ENCODE data around the gene INHBC.
"Not testable (repeated sequence)": the region's sequence is repeated elsewhere in the genome, so short reads cannot be mapped to it uniquely, and the experiment has no call there.

The INHBC gene

DNA sequence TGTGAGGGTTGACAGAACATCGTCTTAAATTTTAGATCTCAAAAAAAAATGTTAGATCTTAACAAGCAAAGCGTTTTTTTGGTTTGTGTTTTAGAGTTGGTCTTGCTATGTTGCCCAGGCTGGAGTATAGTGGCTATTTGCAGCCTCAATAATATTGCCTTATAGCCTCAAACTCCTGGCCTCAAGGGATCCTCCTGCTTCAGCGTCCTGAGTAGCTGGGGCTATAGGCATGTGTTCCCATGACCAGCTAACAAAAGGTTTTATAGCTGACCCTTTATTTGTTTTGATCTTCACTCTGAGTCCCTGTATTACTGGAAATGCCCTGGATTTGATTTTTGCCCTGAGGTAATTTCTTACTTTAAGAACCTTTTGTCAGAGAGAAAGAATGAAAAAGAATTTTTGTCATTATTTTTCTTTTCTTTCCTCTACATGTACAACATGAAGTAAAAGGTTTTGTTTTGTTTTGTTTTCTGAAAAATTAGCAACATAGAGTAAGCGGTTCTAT lies 5.2 kb downstream of the INHBC start:
- Histone ChIP-seq H3K27me3 (replicated peaks; ENCODE audit: control insufficient read depth, insufficient read depth, low read length) (no peaks in the 10 kb centered on the region; the same call in 1 of the 2 replicates), H3K4me3 (replicated peaks; ENCODE audit: low read depth, low read length) (no peak overlapping the region), H3K36me3 (ENCODE audit: control insufficient read depth, insufficient read depth, low read length) (no peaks in the 10 kb centered on the region)
- no peak for DNase-seq (ENCODE audit: extremely low read depth, insufficient read length)
- TF ChIP-seq, protein P1, sequence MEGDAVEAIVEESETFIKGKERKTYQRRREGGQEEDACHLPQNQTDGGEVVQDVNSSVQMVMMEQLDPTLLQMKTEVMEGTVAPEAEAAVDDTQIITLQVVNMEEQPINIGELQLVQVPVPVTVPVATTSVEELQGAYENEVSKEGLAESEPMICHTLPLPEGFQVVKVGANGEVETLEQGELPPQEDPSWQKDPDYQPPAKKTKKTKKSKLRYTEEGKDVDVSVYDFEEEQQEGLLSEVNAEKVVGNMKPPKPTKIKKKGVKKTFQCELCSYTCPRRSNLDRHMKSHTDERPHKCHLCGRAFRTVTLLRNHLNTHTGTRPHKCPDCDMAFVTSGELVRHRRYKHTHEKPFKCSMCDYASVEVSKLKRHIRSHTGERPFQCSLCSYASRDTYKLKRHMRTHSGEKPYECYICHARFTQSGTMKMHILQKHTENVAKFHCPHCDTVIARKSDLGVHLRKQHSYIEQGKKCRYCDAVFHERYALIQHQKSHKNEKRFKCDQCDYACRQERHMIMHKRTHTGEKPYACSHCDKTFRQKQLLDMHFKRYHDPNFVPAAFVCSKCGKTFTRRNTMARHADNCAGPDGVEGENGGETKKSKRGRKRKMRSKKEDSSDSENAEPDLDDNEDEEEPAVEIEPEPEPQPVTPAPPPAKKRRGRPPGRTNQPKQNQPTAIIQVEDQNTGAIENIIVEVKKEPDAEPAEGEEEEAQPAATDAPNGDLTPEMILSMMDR (IDR thresholded peaks at IDR 0.05; ENCODE audit: insufficient read depth, low read length, poor library complexity, severe bottlenecking): no peak

DNA sequence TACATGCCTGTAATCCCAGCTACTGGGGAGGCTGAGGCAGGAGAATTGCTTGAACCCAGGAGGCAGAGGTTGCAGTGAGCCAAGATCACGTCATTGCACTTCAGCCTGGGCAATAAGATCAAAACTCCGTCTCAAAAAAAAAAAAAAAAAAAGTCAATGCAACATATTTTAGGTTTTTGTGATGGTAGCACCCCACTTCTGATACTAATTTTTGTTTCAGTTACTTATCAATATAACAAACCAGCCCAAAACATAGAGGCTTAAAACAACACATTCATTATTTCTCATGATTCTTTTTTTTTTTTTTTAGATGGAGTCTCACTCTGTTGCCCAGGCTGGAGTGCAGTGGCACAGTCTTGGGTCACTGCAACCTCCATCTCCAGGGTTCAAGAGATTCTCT lies 6.8 kb downstream of the INHBC start:
- H3K4me3 ChIP-seq (replicated peaks; ENCODE audit: low read depth, low read length); H3K36me3 ChIP-seq (ENCODE audit: control insufficient read depth, insufficient read depth, low read length); DNase-seq (ENCODE audit: extremely low read depth, insufficient read length); H3K27me3 ChIP-seq (replicated peaks; ENCODE audit: control insufficient read depth, insufficient read depth, low read length): not testable (repeated sequence)

DNA sequence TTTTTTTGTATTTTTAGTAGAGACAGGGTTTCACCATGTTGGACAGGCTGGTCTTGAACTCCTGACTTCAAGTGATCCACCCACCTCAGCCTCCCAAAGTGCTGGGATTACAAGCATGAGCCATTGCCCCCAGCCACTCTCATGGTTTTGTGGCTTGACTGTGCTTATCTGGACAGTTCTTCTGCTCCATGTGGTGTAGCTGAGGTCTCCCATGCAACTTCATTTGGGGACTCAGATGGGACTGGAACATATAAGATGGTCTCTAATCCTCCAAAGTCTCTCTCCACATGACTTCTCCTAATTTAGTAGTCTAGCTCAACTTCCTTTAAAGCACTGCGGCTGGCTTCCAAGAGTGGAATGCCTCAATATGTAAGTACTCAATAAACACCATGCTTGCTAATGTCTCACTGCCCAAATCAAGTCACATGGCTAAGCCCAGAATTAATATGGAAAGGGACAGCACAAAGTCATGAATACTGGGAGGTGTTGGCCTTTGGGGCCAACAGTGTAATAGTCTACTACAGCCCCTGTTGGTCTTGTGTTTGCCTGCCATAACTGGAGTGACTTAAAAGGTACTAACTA lies 7.4 kb downstream of the INHBC start:
- DNase-seq (ENCODE audit: extremely low read depth, insufficient read length): no peak
- no peaks in the 10 kb centered on the region; the same call in 1 of the 2 replicates for H3K27me3 ChIP-seq (replicated peaks; ENCODE audit: control insufficient read depth, insufficient read depth, low read length)
- no peak overlapping the region for H3K4me3 ChIP-seq (replicated peaks; ENCODE audit: low read depth, low read length)
- H3K36me3 ChIP-seq (ENCODE audit: control insufficient read depth, insufficient read depth, low read length): no peaks in the 10 kb centered on the region
- TF ChIP-seq, protein P1 (IDR thresholded peaks at IDR 0.05; ENCODE audit: insufficient read depth, low read length, poor library complexity, severe bottlenecking): no peak

DNA sequence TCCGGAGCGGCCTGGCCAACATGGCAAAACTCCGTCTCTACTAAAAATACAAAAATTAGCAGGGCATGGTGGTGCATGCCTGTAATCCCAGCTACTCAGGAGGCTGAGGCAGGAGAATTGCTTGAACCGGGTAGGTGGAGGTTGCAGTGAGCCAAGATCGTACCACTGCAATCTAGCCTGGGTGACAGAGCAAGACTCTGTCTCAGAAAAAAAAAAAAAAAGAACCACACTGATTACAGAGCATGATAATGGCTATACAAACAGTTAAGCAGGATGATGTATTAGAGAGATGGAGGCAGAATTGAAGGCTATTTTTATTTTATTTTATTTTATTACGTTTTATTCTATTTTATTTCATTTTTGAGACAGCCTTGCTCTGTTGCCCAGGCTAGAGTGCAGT lies 9.8 kb downstream of the INHBC start:
- H3K27me3 ChIP-seq (replicated peaks; ENCODE audit: control insufficient read depth, insufficient read depth, low read length); DNase-seq (ENCODE audit: extremely low read depth, insufficient read length); H3K36me3 ChIP-seq (ENCODE audit: control insufficient read depth, insufficient read depth, low read length); H3K4me3 ChIP-seq (replicated peaks; ENCODE audit: low read depth, low read length): not testable (repeated sequence)

- Histone ChIP-seq H3K4me3 (replicated peaks; ENCODE audit: low read depth, low read length) (no peak overlapping the region), H3K27me3 (replicated peaks; ENCODE audit: control insufficient read depth, insufficient read depth, low read length) (no peaks in the 10 kb centered on the region; the same call in 1 of the 2 replicates), H3K36me3 (ENCODE audit: control insufficient read depth, insufficient read depth, low read length) (no peaks in the 10 kb centered on the region)
- TF ChIP-seq, protein P1 (IDR thresholded peaks at IDR 0.05; ENCODE audit: insufficient read depth, low read length, poor library complexity, severe bottlenecking): no peak
- no peak for DNase-seq (ENCODE audit: extremely low read depth, insufficient read length)
Observed at GRCh38 chr12:57444744-57445143, 10.2 kb downstream of the INHBC start.

DNA sequence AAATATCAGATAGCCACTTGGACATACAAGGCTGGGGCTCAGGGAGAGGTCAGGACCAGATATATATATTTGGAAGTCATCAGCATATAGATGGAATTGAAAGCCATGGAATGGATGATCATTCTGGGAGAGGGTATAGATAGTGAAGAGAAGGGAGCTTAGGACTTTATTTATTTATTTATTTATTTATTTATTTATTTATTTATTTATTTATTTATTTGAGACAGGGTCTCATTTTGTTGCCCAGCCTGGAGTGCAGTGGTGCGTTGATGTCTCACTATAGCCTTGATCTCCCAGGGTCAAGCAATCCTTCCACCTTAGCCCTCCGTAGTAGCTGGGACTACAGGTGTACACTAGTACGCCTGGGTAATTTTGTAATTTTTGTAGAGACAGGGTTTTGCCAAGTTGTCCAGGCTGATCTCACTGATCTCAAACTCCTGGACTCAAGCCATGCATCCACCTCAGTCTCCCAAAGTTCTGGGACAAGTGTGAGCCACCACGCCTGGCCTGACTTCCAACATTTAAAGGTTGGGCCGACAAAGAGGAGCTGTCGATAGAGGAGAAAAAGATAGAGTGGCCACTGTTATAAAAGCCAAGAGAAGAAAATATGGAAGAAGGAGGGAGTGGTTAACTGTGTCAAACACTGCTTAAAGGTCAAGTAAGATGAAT lies 11.8 kb downstream of the INHBC start:
- TF ChIP-seq, protein P1 (IDR thresholded peaks at IDR 0.05; ENCODE audit: insufficient read depth, low read length, poor library complexity, severe bottlenecking): no peak
- DNase-seq (ENCODE audit: extremely low read depth, insufficient read length): no peak
- no peak overlapping the region for H3K4me3 ChIP-seq (replicated peaks; ENCODE audit: low read depth, low read length)
- no peaks in the 10 kb centered on the region for H3K36me3 ChIP-seq (ENCODE audit: control insufficient read depth, insufficient read depth, low read length)
- no peaks in the 10 kb centered on the region; the same call in 1 of the 2 replicates for H3K27me3 ChIP-seq (replicated peaks; ENCODE audit: control insufficient read depth, insufficient read depth, low read length)
